Measurements from ENCODE around the gene VDAC1. TPM values are rescaled to one million over a fixed set of nuclear protein-coding genes. Genes with fewer than 3 reads are reported as not detected.

VDAC1 gene
- polyA plus RNA-seq, 1 donor (not counting 4 experiments of a cell fraction or from before 2014, with no cell fraction given): 300 TPM

DNA sequence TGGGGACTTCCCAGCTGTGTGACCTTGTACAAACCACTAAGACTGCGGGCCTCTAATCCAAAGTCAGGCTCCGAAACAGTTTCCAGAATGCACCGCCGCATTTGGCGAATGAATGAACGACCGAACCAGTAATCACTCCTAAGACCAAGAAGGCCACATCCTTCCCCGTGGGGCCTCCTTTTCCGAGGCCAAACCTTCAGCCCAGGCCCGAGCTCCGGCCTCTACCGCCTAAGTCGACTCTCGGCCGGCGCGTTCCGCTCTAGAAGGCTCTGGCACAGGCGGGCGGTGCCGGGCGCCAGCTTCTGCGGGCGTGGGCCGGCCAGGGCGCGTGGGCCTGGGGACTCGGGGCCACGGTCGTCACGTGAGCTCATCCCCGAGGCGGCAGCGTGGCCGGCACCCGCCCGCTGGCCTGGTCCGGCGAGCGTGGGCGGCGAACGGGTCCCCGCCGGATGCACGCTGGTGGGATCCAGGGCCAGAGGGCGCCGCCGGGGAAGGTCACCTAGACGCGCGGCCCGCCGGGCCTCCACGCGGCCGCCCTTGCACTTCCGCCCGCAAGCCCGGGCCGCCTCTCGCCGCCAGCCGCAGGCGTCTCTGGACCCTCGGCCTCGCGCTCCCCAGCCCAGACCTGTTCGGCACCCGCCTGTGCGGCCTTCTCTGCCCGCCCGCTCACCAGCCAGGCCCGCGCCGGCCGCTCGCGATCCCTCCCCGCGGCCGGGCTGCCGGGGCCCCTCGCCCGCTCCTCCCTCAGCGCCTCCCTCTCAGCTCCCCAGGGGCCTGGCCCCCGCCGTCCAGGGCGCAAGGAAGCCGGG, 754 bp downstream of the VDAC1 start:
- Histone ChIP-seq H3K9me1 (ENCODE audit: control insufficient read depth, extremely low read depth, insufficient read depth, low read length) (peaks cover 5% of the 10 kb centered on the region), H3K4me2 (ENCODE audit: control insufficient read depth, extremely low read depth, insufficient read depth, low read depth, low read length) (peak overlapping the region; percentile 100), H3K27ac (ENCODE audit: control insufficient read depth, insufficient read depth, low read length) (peak overlapping the region; percentile 92), H3K36me3 (ENCODE audit: control insufficient read depth in 2 of 2, extremely low read depth in 1 of 2, insufficient read depth in 2 of 2, low read length in 2 of 2) (peaks cover 10 to 34% of the 10 kb centered on the region in 2 experiments), H3K4me1 (ENCODE audit: control insufficient read depth, extremely low read depth, insufficient read depth, low read length) (peaks cover 26% of the 10 kb centered on the region), H3K9me3 (ENCODE audit: control insufficient read depth, low read depth, low read length) (no peaks in the 10 kb centered on the region), H3K4me3 (ENCODE audit: control insufficient read depth in 2 of 3, extremely low read depth in 1 of 3, insufficient read depth in 2 of 3, low read depth in 1 of 3, low read length in 3 of 3) (peak overlapping the region; percentile 65 to 93 (median 92)), H3K27me3 (ENCODE audit: control insufficient read depth, extremely low read depth, insufficient read depth, low read length) (no peaks in the 10 kb centered on the region), H4K20me1 (ENCODE audit: control insufficient read depth, extremely low read depth, insufficient read depth, low read length) (peaks cover 39% of the 10 kb centered on the region), H2AFZ (ENCODE audit: control insufficient read depth, low read length) (peak overlapping the region; percentile 23), H3K79me2 (ENCODE audit: control insufficient read depth, insufficient read depth, low read length) (peaks cover 61% of the 10 kb centered on the region), H3K9ac (ENCODE audit: control insufficient read depth, extremely low read depth, insufficient read depth, low read length) (peak overlapping the region; percentile 96)
- DNase-seq (ENCODE audit: low read depth, low spot score) (no peak), FAIRE-seq (no peak)
- TF ChIP-seq, protein P1, sequence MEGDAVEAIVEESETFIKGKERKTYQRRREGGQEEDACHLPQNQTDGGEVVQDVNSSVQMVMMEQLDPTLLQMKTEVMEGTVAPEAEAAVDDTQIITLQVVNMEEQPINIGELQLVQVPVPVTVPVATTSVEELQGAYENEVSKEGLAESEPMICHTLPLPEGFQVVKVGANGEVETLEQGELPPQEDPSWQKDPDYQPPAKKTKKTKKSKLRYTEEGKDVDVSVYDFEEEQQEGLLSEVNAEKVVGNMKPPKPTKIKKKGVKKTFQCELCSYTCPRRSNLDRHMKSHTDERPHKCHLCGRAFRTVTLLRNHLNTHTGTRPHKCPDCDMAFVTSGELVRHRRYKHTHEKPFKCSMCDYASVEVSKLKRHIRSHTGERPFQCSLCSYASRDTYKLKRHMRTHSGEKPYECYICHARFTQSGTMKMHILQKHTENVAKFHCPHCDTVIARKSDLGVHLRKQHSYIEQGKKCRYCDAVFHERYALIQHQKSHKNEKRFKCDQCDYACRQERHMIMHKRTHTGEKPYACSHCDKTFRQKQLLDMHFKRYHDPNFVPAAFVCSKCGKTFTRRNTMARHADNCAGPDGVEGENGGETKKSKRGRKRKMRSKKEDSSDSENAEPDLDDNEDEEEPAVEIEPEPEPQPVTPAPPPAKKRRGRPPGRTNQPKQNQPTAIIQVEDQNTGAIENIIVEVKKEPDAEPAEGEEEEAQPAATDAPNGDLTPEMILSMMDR (optimal IDR thresholded peaks at IDR 0.05 in 1 of 3, IDR thresholded peaks at IDR 0.05 in 1 of 3, conservative IDR thresholded peaks at IDR 0.05 in 1 of 3; ENCODE audit: extremely low read depth in 1 of 3, insufficient read depth in 2 of 3, low read length in 3 of 3): no peak
- TF ChIP-seq EZH2 (IDR thresholded peaks at IDR 0.05; ENCODE audit: low read length): no peak
- dilution Hi-C loops (cut with MboI; ENCODE audit: extremely low pct_ligation_motif_present, low sequenced_read_pairs): no loop called here

DNA sequence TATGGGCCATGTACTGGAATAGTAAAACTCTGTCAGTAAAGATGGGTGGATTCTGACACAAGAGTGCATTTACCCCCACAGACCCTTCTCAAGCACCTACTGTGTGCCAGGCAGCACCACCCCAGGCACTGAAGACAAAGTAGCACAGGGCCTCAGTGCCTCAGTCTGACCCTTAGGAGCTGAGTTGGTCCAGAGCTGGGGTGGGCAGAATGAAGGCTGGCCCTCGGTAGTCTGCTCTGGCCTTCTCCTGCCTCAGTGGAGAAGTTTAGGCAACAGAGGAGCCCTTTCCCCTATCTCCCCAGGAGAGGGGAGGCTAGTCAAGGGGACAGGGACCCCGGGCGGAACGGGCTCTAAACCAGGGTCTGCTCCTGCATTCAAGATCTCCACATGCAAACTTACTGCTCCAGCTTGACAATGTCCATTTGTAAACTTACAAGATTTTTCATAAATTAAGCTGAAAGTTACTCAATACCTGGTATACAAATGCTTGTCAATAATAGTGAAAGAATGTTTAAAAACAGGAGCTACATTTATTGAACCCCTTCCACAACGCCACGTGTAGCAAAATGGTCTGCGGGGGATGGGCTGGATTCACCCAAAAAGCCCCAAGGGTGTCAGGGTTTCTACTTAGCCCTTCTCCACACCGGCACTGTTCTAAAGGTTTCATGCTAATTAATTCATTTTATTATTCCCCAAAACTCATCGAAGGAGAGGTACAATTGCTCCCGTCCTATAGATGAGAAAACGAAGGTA, 1.5 kb downstream of the VDAC1 start:
- Histone ChIP-seq H3K4me3 (ENCODE audit: control insufficient read depth in 2 of 3, extremely low read depth in 1 of 3, insufficient read depth in 2 of 3, low read depth in 1 of 3, low read length in 3 of 3) (peak overlapping the region; percentile 65 to 93 (median 92)), H3K27ac (ENCODE audit: control insufficient read depth, insufficient read depth, low read length) (peak overlapping the region; percentile 92), H3K27me3 (ENCODE audit: control insufficient read depth, extremely low read depth, insufficient read depth, low read length) (no peaks in the 10 kb centered on the region), H3K79me2 (ENCODE audit: control insufficient read depth, insufficient read depth, low read length) (peaks cover 69% of the 10 kb centered on the region), H4K20me1 (ENCODE audit: control insufficient read depth, extremely low read depth, insufficient read depth, low read length) (peaks cover 44% of the 10 kb centered on the region), H3K9ac (ENCODE audit: control insufficient read depth, extremely low read depth, insufficient read depth, low read length) (peak overlapping the region; percentile 96), H3K4me2 (ENCODE audit: control insufficient read depth, extremely low read depth, insufficient read depth, low read depth, low read length) (peak overlapping the region; percentile 100), H3K36me3 (ENCODE audit: control insufficient read depth in 2 of 2, extremely low read depth in 1 of 2, insufficient read depth in 2 of 2, low read length in 2 of 2) (peaks cover 10 to 34% of the 10 kb centered on the region in 2 experiments), H3K9me3 (ENCODE audit: control insufficient read depth, low read depth, low read length) (no peaks in the 10 kb centered on the region), H3K4me1 (ENCODE audit: control insufficient read depth, extremely low read depth, insufficient read depth, low read length) (peaks cover 26% of the 10 kb centered on the region), H3K9me1 (ENCODE audit: control insufficient read depth, extremely low read depth, insufficient read depth, low read length) (peaks cover 7% of the 10 kb centered on the region), H2AFZ (ENCODE audit: control insufficient read depth, low read length) (no peak overlapping the region)
- dilution Hi-C loops (cut with MboI; ENCODE audit: extremely low pct_ligation_motif_present, low sequenced_read_pairs): no loop called here
- FAIRE-seq (no peak), DNase-seq (ENCODE audit: low read depth, low spot score) (no peak)
- TF ChIP-seq, protein P1 (optimal IDR thresholded peaks at IDR 0.05 in 1 of 3, IDR thresholded peaks at IDR 0.05 in 1 of 3, conservative IDR thresholded peaks at IDR 0.05 in 1 of 3; ENCODE audit: extremely low read depth in 1 of 3, insufficient read depth in 2 of 3, low read length in 3 of 3): no peak
- no peak for TF ChIP-seq EZH2 (IDR thresholded peaks at IDR 0.05; ENCODE audit: low read length)
